Neural progenitor cell (in vitro differentiated cells): ENCODE measurements around the gene LAPTM4A. TPM values are rescaled to one million over a fixed set of nuclear protein-coding genes. Genes with fewer than 3 reads are reported as not detected.

Source experiments
- DNase-seq: peaks from one replicate; pipeline ENCODE4 v3.0.0-alpha.2; 2016; ENCODE audit warnings: low spot score
- H2AFZ ChIP-seq: fragments of 200-600 bp; sonication (generic); replicated peaks from 2 replicates; pipeline ENCODE4 v1.6.1; 2016; ENCODE audit warnings: antibody characterized with exemption
- H3F3A ChIP-seq: fragments of 200-600 bp; sonication (generic); 2 replicates; pipeline ENCODE4 v1.6.1; 2016; ENCODE audit warnings: antibody characterized with exemption, low read depth
- H3K27ac ChIP-seq: fragments of 200-600 bp; sonication (generic); 2 replicates; pipeline ENCODE4 v1.5.1; 2016; ENCODE audit warnings: mild to moderate bottlenecking
- H3K27me3 ChIP-seq: fragments of 200-600 bp; sonication (generic); 2 replicates; pipeline ENCODE4 v1.6.1; 2016; ENCODE audit warnings: mild to moderate bottlenecking, moderate library complexity
- H3K36me3 ChIP-seq: fragments of 200-600 bp; sonication (generic); 2 replicates; pipeline ENCODE4 v1.5.1; 2016
- H3K4me1 ChIP-seq: fragments of 200-600 bp; sonication (generic); 2 replicates; pipeline ENCODE4 v1.6.1; 2016; ENCODE audit warnings: mixed run types
- H3K4me2 ChIP-seq: fragments of 200-600 bp; sonication (generic); 2 replicates; pipeline ENCODE4 v1.6.1; 2016
- H3K4me3 ChIP-seq: fragments of 200-600 bp; sonication (generic); 2 replicates; pipeline ENCODE4 v1.5.1; 2016
- H3K79me2 ChIP-seq: fragments of 200-600 bp; sonication (generic); 2 replicates; pipeline ENCODE4 v1.6.1; 2016; ENCODE audit warnings: low read depth
- H3K9ac ChIP-seq: fragments of 200-600 bp; sonication (generic); 2 replicates; pipeline ENCODE4 v1.6.1; 2016
- H3K9me3 ChIP-seq: fragments of 200-600 bp; sonication (generic); 2 replicates; pipeline ENCODE4 v1.5.1; 2016; ENCODE audit warnings: low read depth
- H4K20me1 ChIP-seq: fragments of 200-600 bp; sonication (generic); 2 replicates; pipeline ENCODE4 v1.6.1; 2016; ENCODE audit warnings: low read depth
- H3K27ac Mint-ChIP-seq: 3 replicates; pipeline ENCODE4 v1.8.0; 2021; ENCODE audit warnings: mixed read lengths
- H3K27me3 Mint-ChIP-seq: 2 replicates; pipeline ENCODE4 v1.8.0; 2022; ENCODE audit warnings: low read depth, mild to moderate bottlenecking, inconsistent platforms, moderate library complexity, mixed read lengths; ENCODE audit not compliant: insufficient read depth
- H3K36me3 Mint-ChIP-seq: 3 replicates; pipeline ENCODE4 v1.8.0; 2021; ENCODE audit warnings: mixed read lengths
- H3K4me1 Mint-ChIP-seq: 3 replicates; pipeline ENCODE4 v1.8.0; 2021; ENCODE audit warnings: mixed read lengths
- H3K4me3 Mint-ChIP-seq: 3 replicates; pipeline ENCODE4 v1.8.0; 2021; ENCODE audit warnings: mild to moderate bottlenecking, moderate library complexity, mixed read lengths
- H3K9me3 Mint-ChIP-seq: 3 replicates; pipeline ENCODE4 v1.8.0; 2020; ENCODE audit warnings: mixed read lengths
- EZH2 ChIP-seq: fragments of 200-600 bp; sonication (generic); IDR thresholded peaks from 2 replicates; pipeline ENCODE4 v1.6.1; 2017; ENCODE audit warnings: antibody characterized with exemption, mild to moderate bottlenecking, moderate library complexity
- EZH2phosphoT487 ChIP-seq: fragments of 200-600 bp; sonication (generic); IDR thresholded peaks from 2 replicates; pipeline ENCODE4 v1.6.1; 2017; ENCODE audit warnings: antibody characterized with exemption
- total RNA-seq: library from RNA; depleted of rRNA; stranded (reverse); fragments of >200 nt; gene quantifications from 2 replicates; pipeline ENCODE4 v1.2.3, GENCODE V29; 2015; ENCODE audit warnings: low replicate concordance
- TF ChIP-seq, protein P1 (sequence below): fragments of 200-600 bp; sonication (generic); IDR thresholded peaks from 2 replicates; pipeline ENCODE4 v1.5.1; 2017; ENCODE audit warnings: antibody characterized with exemption, mild to moderate bottlenecking

Gene LAPTM4A
- total RNA-seq, 1 donor from 2014 or later: 205 TPM

DNA sequence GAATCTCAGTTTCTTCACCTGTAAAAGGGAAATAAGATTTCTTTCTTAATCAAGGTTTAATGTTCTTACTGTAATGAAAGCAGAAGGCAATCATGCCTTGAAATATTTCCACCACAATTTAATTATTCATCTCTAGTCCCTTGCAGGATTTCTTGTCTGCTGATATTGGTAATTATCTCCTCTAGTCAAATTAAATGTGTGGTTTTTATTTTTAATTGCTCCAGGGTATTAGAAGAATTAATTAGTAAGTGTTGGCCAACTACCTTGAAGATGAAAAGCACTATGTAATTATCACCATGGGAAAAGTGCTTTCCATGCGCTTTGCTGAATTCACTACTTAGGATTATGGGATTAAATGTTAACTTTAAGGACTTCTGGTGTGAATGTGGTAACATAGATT is 8.7 kb upstream of the LAPTM4A start:
- no peak for TF ChIP-seq EZH2
- TF ChIP-seq EZH2phosphoT487: no peak
- TF ChIP-seq, protein P1, sequence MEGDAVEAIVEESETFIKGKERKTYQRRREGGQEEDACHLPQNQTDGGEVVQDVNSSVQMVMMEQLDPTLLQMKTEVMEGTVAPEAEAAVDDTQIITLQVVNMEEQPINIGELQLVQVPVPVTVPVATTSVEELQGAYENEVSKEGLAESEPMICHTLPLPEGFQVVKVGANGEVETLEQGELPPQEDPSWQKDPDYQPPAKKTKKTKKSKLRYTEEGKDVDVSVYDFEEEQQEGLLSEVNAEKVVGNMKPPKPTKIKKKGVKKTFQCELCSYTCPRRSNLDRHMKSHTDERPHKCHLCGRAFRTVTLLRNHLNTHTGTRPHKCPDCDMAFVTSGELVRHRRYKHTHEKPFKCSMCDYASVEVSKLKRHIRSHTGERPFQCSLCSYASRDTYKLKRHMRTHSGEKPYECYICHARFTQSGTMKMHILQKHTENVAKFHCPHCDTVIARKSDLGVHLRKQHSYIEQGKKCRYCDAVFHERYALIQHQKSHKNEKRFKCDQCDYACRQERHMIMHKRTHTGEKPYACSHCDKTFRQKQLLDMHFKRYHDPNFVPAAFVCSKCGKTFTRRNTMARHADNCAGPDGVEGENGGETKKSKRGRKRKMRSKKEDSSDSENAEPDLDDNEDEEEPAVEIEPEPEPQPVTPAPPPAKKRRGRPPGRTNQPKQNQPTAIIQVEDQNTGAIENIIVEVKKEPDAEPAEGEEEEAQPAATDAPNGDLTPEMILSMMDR: no peak
- Histone ChIP-seq H3K27ac (no peak overlapping the region), H3K9me3 (no peaks in the 10 kb centered on the region), H3K9ac (no peak overlapping the region), H2AFZ (no peak overlapping the region), H3K36me3 (no peaks in the 10 kb centered on the region), H3K4me1 (peaks cover 4% of the 10 kb centered on the region), H3K27me3 (peaks cover 10% of the 10 kb centered on the region), H3F3A (no peaks in the 10 kb centered on the region), H4K20me1 (no peaks in the 10 kb centered on the region), H3K4me3 (no peak overlapping the region), H3K4me2 (no peak overlapping the region), H3K79me2 (no peaks in the 10 kb centered on the region)
- no peak overlapping the region for H3K27ac Mint-ChIP-seq
- no peaks in the 10 kb centered on the region for H3K9me3 Mint-ChIP-seq
- H3K36me3 Mint-ChIP-seq: no peaks in the 10 kb centered on the region
- DNase-seq: no peak
- no peak overlapping the region for H3K4me3 Mint-ChIP-seq
- peaks cover 9% of the 10 kb centered on the region for H3K4me1 Mint-ChIP-seq
- peaks cover 2% of the 10 kb centered on the region for H3K27me3 Mint-ChIP-seq

- H3K79me2 ChIP-seq: no peaks in the 10 kb centered on the region
- peaks cover 3% of the 10 kb centered on the region for H3F3A ChIP-seq
These were observed 5.8 kb upstream of the LAPTM4A start for GRCh38 chr2:20057268-20057667.

DNA sequence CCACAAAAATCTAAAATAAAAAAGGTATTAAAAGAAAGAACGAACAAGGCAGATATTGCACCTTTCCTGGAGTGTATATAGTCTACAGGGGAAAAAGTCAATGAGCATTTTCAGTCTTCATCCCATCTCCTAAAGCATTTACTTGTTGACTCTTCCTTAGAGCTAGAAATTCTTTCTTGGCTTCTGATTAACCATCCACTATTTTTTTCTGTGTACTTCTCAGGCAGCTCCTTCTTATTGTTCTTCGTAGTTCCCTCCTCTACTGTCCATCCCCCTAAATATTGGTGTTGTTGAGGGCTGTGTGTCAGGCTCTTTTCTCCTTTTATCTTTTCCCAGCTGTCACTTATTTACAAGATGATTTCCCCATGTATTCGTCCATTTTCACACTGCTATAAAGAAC is 3.5 kb upstream of the LAPTM4A start:
- Histone ChIP-seq H2AFZ (no peak overlapping the region), H3K9ac (no peak overlapping the region), H3K36me3 (no peaks in the 10 kb centered on the region), H3F3A (peaks cover 21% of the 10 kb centered on the region), H3K4me1 (peaks cover 11% of the 10 kb centered on the region), H3K27me3 (peaks cover 10% of the 10 kb centered on the region), H3K9me3 (no peaks in the 10 kb centered on the region), H4K20me1 (peaks cover under 1% of the 10 kb centered on the region), H3K79me2 (peaks cover 15% of the 10 kb centered on the region), H3K27ac (no peak overlapping the region), H3K4me2 (no peak overlapping the region), H3K4me3 (no peak overlapping the region)
- H3K9me3 Mint-ChIP-seq: no peaks in the 10 kb centered on the region
- no peak overlapping the region for H3K27ac Mint-ChIP-seq
- H3K36me3 Mint-ChIP-seq: peaks cover 2% of the 10 kb centered on the region
- DNase-seq: no peak
- peaks cover 3% of the 10 kb centered on the region for H3K4me1 Mint-ChIP-seq
- no peak for TF ChIP-seq EZH2
- no peak for TF ChIP-seq EZH2phosphoT487
- TF ChIP-seq, protein P1: no peak
- no peaks in the 10 kb centered on the region for H3K27me3 Mint-ChIP-seq
- H3K4me3 Mint-ChIP-seq: peak overlapping the region; percentile 13

More at GRCh38 chr2:20057268-20057667, 5.8 kb upstream of the LAPTM4A start:
- Histone ChIP-seq H3K27ac (no peak overlapping the region), H3K4me3 (no peak overlapping the region), H3K27me3 (peaks cover 10% of the 10 kb centered on the region), H2AFZ (no peak overlapping the region), H3K36me3 (no peaks in the 10 kb centered on the region), H3K4me2 (no peak overlapping the region), H3K9ac (no peak overlapping the region), H3K9me3 (no peaks in the 10 kb centered on the region), H3K4me1 (peaks cover 11% of the 10 kb centered on the region), H4K20me1 (no peaks in the 10 kb centered on the region)
- H3K4me1 Mint-ChIP-seq: peaks cover 3% of the 10 kb centered on the region
- H3K9me3 Mint-ChIP-seq: no peaks in the 10 kb centered on the region
- no peaks in the 10 kb centered on the region for H3K36me3 Mint-ChIP-seq
- no peaks in the 10 kb centered on the region for H3K27me3 Mint-ChIP-seq
- no peak overlapping the region for H3K4me3 Mint-ChIP-seq
- no peak overlapping the region for H3K27ac Mint-ChIP-seq
- TF ChIP-seq EZH2phosphoT487: no peak
- no peak for TF ChIP-seq EZH2
- TF ChIP-seq, protein P1: no peak
- DNase-seq: no peak
